HG02798 (cell line): Measurements from ENCODE around the gene GIPR.
"Not testable (repeated sequence)": the region's sequence is repeated elsewhere in the genome, so short reads cannot be mapped to it uniquely, and the experiment has no call there.

Experiments used
- ATAC-seq: cut with Tn5 transposase; IDR thresholded peaks from one replicate; pipeline ENCODE4 v1.9.1; 2021; ENCODE audit warnings: mild to moderate bottlenecking; ENCODE audit not compliant: unreplicated experiment, poor library complexity

The GIPR gene, protein sequence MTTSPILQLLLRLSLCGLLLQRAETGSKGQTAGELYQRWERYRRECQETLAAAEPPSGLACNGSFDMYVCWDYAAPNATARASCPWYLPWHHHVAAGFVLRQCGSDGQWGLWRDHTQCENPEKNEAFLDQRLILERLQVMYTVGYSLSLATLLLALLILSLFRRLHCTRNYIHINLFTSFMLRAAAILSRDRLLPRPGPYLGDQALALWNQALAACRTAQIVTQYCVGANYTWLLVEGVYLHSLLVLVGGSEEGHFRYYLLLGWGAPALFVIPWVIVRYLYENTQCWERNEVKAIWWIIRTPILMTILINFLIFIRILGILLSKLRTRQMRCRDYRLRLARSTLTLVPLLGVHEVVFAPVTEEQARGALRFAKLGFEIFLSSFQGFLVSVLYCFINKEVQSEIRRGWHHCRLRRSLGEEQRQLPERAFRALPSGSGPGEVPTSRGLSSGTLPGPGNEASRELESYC

DNA sequence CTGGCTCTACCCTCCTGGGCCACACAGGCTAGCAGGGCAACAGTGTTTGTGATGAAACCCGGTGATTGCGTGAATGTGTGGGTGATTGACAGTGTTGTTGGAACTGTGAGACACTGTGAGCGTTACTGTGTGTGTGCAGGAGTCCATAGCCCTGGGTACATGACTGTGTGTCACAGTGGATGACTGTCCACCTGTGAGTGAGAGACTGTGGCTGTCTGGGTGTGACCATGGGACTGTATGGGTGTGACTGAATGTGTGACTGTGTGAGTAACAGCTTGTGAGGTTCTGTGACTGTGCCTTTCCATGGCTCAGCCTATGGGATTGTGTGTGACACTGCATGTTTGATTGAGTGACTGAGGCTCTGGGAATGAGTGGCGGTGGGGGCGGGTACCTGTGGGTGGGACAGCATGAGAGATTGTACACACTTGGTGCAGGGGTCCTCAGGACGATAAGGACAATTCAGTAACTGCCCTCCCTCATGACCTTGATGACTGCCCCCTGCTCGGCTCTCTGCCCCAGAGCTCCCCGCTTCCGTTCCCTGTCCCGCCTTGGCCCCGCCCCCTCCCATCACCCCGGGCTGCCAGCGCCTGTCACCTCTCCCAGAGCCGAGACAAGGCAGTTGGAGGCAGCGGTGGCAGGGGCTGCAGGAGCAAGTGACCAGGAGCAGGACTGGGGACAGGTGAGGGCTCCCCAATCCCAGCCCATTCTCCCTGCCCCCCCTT, at the start of gene GIPR:
GIPR (plus strand) TSS at position 602 of the 722 bp plus-strand sequence. CDS start 1,300 bp downstream, outside the sequence.
- ATAC-seq: peak; percentile 30

DNA sequence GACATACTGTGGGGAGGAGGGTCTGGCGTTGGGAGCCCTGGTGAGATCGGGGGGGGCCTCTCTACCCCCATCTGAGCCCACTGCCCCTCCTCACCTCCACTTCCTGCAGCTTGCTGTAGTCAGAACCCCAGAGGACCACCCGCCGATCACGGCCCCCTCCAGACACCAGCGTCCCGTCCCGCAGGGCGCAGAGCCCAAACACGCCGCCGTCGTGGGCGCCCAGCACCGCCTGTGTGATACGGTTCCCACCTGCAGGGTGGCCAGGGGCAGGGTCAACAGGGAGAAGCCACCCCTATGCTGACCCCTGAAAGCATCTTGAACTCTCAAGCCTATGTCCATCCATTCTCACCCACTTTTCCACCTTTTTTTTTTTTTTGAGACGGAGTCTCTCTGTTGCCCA, 46.6 kb upstream of the GIPR start:
- ATAC-seq: no peak

DNA sequence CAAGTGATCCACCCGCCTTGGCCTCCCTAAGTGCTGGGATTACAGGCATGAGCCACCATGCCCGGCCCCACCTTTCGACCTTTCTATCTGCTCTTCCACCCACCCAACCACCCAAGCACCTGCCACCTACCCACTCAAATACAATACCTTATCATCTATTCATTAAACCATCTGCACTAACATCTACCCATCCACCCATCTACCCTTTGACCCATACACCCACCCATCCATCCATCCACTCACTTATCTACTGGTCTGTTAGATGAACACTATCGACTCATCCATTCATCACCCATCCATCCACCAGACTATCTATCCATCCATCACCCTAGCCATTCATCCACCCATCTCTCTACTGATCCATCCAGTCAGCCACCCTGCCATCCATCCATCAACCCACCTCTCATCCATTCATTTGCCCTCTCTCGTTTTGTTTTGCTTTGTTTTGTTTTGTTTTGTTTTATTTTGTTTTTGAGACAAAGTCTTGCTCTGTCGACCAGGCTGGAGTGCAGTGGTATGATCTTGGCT, 46.0 kb upstream of the GIPR start:
- ATAC-seq: no peak

DNA sequence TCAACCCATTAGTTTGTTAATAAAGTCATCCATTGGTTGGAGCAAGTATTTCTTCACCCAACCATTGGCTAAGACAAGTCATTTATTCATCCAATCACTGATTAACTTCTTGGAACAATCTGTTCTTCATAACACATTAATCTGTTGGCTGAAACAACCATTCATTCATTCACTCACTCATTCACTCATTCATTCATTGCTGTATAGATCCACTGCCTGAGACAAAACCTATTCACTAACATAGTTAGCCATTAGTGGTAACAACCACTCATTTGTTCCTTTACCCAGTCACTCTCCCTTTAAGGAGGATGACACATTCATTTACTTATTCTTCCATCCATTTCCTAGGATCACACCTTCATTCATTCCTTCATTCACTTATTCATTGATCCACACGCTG, 44.0 kb upstream of the GIPR start:
- ATAC-seq: no peak

DNA sequence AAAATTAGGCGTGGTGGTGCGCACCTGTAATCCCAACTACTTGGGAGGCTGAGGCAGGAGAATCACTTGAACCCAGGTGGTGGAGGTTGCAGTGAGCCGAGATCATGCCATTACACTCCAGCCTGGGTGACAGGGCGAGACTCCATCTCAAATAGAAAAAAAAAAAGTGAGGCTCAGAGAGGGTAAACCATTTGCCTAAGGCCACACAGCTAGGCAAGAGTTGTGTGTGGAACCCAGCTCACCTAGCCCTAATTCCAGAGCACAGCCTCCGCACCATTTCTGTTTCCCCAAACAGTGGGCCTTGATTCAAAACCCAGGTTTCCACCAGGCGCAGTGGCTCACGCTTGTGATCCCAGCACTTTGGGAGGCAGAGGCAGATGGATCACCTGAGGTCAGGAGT, 39.8 kb upstream of the GIPR start:
- ATAC-seq: not testable (repeated sequence)

DNA sequence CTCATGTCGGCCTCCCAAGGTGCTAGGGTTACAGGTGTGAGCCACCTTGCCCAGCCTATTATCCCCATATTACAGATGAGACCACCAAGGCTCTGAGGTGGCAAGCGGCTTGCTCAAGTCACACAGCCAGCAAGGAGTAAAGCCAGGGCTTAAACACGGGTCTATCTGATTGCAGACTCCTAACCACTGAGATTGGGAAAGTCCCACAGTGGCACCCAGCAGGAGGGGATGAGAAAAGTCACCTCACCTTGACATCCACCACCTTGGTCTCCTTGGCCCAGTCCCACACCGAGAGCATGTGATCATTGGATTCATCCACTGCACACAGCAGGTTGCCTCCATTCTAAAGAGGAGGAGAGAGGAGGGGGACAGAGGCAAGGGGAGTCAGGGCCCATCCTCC, 38.3 kb upstream of the GIPR start:
- ATAC-seq: no peak

DNA sequence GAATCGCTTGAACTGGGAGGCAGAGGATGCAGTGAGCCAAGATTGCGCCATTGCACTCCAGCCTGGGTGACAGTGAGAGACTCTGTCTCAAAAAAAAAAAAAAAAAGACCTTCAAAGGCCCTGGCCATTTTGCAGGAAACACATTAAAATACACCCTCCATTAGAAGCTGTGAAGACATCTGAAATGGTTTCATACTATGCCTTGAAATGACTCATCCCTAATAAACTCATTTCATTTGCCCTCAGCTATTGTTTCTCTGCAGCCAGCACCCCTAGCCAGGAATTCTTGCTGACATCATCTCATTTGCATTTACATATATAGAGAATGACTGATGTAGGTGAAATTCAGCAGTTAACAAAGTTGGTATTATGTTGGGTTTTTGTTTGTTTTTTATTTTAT, 37.6 kb upstream of the GIPR start:
- ATAC-seq: no peak

DNA sequence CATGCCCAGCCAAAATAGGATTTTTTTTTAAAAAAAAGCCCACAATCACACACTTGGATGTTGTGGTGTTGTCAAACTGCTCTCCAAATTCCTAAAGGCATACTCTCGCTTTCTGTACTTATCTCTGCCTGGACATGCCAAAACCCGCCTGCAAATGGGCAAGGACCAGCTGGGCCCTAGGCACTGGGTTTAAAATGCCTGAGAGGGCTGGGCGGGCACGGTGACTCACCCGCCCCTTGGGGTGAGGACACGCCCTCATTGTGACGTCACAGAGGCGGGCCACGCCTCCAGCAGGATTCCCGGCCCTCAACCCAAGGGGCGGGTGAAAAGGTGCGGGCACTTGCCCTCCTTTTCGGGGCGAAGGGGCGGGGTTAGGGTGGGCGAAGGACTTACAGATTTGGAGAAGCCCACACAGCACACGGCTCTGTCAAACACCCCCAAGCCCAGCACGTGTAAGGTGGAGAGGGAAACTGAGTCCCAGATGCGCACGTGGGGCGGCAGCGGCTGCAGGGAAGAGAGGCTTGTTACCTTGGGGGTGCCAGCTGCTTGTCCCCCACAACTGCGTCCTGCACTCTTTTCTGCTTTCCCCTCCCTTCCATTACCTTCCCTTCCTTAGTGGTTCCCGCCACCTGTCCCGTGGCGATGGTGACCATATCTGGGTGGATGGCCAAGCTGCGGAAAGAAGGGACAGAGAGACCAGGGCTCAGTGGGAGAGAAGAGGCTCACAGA, 35.4 kb upstream of the GIPR start:
- no peak for ATAC-seq

DNA sequence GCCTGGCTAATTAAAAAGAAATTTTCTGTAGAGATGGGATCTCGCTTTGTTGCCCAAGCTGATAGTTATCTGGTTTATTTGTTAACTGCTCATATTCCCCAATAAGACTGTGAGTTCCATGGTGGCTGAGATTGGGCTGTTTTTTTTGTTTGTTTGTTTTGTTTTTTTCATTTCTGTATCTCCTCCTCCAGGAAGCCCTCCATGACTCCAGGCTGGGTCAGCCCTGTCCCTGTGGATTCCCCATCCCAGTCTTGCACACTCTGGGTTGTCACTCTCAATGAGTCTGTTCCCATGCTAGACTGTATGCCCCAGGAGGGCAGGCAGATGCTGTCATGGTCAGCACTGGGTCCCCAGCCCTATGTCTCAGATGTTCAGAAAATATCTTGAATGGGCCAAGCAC, 31.7 kb upstream of the GIPR start:
- ATAC-seq: no peak

DNA sequence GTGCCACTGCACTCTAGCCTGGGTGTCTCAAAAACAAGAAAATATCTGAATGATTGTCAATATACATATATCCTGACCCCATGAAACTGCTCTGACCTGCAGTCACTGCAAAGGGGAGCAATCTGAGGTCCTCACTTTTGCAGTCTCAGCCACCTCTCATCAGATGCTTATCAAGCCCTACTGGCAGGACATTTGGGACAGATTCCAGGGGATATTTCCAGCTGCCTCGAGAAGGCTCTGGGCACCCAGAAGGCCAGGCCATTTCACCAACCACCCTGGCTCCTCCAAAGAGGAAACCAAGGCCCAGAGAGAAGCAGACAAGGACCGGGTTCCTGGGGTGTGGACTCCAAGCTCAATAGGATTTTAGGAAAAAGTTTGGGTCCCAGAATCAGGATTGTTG, 31.1 kb upstream of the GIPR start:
- no peak for ATAC-seq

DNA sequence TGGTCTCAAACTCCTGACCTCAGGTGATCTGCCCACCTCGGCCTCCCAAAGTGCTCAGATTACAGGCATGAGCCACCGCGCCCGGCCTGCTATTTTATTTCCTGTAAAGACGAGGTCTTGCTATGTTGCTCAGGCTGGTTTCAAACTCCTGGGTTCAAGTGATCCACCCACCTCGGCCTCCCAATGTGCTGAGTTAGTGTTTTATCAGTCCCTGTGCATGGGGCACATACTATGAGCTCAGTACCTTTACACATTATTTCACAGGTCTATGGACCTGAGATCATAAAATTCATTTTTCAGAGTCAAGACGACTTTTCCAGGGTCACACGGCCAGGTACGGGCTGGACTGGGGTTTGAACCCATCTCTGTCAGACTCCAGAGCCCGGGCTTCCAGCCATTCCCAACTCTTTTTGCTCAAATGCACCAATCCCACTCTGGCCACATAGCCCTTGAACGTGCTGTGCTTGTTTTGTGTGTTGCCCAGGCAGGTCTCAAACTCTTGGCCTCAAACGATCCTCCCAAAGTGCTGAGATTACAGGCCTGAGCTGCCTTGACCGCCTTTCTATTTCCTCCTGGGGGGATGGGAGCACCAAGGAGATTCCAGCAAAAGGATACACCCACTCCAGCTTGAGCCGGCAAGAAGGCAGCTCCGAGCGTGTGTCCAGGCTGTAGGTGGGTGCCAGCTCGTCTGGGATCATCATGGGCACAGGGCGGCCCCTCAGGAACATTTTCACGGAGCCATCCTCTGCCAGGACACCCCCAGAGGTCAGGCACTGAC, 29.9 kb upstream of the GIPR start:
- no peak for ATAC-seq

DNA sequence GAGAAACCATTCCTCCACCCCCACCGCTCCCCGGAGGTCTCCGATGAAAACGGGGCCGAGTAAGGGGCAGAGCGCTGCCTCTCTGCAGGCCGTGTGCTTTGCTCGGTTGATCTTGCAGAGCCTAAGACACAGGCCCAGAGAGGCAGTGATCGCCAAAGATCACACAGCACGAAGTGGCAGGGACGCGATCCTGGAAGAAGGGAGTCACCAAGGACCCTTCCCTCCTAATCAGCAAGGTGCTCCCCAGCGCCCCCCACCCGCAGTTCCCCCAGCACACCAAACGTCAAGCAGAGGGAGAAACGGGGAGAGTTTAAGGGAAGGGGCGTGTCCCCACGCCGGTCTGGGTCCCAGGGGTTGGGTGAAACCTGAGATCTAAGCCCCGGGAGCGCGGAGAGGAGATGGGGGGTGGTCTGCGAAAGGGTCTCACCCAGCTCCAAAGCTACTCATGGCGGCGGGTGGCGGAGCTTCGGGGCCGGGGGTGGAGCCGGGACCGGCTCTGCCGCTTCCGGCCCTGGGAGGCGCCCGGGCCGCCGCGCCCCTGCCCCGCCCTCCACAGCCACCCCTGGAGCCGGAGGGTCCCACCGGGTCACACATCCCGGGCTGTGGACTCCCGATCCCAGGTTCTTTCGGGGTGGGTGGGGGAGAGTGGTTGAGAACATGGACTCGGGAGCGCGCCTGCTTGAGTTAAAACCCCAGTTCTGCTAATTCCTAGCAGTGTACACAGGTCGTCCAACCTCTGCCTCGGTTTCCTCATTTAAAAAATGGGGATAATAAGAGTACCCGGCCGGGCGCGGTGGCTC, 28.9 kb upstream of the GIPR start, which contains the start of gene EML2:
EML2 (minus strand) TSS at position 468 of the 800 bp plus-strand sequence; CDS start at position 447, 21 bp downstream.
- ATAC-seq: no peak

DNA sequence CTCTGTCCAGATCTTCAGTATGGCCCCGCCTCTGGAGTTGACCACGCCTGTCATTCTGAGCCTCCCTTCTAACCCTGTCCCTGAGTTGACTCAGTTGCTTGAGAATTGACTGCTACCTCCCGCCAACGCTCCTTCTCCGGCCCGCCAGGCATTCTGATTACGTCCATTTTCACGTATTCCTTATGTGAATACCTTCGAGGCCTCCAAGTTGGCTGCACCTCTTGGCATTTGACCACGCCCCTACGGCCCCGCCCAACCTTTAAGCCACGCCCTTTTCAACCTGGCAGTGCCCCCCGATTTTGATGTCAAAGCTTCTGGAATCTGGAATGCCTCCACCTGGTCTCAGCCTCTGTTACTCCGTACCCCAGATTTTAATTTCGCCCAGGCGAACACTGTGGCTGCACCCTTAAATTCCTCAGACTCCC, 27.2 kb upstream of the GIPR start:
- ATAC-seq: no peak

DNA sequence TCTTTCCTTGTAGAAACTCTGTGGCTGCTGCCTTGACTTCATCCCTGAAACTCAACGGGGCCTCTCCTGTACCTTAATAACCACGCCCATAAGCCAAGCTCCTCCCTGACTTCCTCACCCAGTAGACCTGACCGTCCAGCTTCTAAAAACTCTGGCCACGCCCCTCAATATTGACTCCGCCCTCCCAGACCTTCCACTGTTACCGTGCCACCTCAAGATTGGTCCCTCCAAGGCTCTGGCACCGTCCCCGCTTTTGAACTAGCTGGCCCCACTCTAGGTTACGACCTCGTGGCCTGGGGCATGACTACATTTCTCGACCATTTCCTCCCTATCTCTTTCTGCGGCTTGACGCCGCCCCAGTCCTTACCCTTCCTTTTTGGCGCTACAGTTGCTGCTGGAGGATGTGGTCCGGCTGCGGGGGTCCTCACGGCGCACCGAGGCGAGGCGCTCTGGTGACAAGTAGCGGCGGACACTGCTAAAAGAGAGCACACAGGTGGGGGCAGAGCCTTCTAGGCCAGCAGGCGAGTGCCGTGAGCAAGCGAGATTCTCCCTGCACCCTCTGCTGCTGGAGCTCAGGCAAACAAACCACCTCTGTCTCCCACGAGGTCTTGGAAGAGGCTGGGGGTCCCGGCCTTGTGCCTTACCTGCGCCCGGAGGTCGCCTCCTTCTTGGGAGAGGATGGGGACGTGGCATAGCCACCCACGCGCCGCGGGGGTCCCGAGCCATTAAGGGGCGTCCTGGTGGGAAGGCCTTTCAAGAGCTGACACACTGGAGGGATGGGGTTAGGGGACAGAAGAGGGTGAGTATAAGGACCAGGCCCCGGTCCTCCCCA, 26.5 kb upstream of the GIPR start:
- ATAC-seq: peak; percentile 50

DNA sequence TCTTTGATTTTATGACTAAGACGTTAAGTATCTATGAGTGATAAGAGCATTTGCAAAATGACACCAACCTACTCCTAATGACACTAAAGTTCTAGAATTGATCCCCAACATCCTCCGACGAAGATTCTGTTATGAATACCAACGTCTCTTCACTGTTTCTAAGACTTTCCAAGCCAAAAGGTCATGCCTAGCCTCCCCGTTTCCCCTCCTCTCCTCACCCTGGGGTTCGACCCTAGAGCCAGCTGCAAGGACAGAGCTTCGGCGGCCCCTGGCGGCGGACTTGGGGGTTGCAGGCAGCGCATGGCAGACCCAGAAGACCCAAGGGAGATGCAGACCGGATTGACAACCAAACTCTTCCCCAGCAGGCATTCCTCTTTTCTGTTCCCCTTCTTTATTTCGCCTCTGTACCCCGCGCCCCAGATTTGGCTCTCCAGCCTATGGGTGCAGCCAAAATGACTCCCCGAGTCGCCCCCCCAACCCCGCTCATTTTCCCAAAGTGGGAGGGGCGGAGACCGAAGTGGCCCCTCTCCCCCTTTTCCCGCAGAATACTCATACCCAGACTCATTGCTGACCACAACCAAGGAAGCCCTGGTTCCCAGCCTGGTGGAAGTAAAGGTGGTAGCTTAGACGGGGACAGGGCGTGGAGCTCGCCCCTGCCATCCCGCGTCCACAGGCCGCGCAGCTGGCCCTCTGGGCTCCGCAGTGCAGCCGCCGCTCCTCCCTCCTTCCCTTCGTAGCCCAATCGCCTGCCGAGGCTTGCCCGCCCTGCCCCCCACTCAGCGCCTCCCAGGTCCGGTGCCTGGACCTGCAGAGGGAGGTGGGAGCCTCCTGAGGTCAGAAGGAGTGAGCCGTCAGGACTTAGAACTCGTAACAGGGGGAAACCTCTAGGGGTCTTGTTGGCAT, 24.7 kb upstream of the GIPR start:
- peak; percentile 21 for ATAC-seq

DNA sequence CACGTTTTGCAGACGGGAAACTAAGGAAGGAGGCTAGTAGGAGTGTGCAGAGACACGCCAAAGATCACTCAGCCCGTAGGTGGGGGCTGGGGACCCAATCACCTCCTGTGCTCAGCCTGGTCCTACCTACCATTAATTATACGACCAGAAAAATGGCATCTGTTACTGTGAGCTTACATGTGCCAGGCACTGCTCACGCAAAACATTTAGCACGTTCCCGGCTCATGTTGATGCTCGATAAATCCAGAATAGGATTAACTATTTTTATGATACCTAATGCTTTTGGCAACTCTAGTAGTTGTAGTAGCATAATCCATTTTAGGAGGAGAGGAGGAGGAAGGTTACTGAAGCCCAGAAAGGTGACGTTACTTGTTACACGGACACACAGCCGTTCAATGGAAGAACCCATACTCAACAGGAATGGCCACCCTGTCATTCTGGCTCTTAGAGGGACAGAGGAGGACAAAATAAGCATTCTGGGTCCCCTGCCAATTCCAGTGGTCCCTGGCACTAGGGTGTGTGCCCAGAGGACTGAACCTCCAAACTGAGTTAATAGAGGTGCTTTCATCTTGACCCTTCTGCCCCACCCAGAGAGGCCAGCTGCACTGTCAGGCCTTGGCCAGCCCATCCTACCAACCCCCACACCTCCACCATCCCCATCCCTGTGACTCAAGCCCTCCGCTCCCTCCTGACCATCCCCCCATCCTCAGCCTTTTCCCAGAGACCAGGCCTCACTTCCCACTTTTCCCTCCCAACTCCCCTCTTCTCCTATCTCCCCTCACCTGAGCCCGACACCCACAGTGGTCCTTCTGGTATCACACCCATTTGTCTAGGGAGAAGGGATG, 23.9 kb upstream of the GIPR start:
- ATAC-seq: no peak
